GM10847 (cell line): Measurements from ENCODE around the gene INPP5F.

Experiments used
- POLR2A ChIP-seq: IDR thresholded peaks from 2 replicates; pipeline ENCODE4 v1.6.1; 2011; ENCODE audit not compliant: insufficient read length; ENCODE audit errors: extremely low read depth

Gene INPP5F

DNA sequence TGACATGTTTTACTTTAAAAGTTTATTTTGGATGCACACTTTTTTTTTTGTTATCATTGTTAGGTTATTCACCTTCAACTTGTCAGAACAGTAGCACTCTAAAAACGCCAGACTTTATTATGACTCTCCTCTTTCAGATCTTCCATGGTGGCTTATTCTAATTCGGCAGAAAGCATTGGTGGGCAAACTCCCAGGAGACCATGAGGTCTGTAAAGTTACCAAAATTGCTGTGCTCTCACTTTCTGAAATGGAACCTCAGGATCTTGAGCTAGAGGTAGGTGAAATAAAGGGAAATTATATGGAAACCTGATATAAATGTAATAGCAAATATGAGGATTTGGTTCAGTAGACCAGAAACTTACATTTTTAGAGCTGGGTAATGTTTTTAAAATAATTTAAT is 55.6 kb downstream of the INPP5F start:
- no peak for TF ChIP-seq POLR2A

DNA sequence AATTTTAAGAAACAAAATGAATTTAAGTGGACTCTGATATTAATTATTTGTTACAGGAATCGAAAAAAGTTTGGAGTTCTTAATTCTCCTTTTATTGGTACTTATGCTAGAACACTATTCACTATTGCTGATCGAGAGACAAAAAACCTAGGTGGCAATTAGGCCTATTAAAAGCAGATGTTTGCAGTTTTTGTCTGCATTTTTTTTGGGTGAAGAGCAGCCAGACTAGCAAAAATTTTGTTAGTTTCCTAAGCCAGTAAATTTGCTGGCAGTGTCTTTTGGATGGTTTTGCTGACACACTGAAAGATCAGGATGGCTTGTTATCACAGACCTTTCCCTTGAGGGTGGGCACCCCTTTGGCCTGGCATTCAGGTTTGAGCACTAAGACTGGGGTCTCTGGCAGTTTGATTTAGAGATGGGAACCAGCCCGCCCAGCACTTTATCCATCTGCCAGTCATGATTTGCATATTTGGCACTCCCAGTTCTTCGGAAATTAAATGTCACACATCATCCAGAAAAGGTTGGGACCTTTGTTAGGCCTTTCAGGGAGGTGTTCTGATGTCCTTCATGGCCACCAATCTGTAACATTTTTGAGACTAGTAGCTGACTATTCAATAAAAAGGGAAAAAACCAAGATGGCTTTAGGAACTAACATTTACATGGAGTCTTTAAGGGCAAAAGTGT is 57.3 kb downstream of the INPP5F start:
- no peak for TF ChIP-seq POLR2A

DNA sequence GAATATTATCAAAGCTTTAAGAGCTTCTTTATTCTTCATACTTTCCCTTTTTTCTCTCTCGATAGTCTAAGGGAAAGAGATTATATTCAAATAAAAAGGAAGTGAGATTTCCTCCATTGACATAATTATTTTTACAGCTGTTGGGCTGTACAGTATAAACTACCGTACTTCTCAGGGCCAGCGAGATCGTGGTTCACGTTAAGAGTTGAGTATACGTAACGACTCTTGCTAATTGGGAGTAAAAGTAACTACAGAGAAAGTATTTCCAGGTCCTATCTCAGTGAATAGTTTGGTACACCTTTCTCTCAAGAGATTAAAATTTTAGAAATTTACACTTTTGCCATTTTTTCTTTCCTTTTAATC is 57.8 kb downstream of the INPP5F start:
- TF ChIP-seq POLR2A = no peak

DNA sequence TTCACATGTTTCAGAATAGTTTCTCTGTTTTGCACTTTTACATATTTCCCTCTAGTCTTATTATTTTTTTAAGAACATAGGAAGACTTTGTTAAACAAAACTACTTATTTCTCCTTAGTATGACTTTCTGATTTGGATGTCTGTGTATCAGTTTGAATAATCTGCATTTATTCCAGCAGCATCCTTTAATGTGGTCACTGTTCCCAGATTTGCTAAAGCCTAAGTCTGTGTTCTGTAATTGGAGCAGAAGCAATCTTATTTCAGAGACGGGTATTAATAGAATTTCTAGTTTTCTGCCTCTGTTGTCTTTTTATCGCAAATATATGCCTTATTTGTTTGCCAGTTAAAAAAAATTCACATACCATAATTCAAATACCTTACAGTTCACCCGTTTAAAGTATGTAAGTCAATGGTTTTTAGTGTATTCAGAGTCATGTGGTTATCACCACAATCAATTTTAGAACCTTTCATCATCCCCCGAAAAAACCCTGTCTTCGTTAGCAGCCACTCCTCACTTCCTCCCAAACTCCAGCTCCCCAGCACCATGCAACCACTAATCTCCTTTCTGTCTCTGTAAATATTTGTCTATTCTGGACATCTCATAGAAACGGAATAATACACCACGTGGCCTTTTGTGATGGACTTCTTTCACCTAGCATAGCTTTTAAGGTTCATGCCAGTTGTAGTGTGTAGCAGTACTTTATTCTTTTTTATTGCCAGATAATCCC is 58.7 kb downstream of the INPP5F start:
- no peak for TF ChIP-seq POLR2A

DNA sequence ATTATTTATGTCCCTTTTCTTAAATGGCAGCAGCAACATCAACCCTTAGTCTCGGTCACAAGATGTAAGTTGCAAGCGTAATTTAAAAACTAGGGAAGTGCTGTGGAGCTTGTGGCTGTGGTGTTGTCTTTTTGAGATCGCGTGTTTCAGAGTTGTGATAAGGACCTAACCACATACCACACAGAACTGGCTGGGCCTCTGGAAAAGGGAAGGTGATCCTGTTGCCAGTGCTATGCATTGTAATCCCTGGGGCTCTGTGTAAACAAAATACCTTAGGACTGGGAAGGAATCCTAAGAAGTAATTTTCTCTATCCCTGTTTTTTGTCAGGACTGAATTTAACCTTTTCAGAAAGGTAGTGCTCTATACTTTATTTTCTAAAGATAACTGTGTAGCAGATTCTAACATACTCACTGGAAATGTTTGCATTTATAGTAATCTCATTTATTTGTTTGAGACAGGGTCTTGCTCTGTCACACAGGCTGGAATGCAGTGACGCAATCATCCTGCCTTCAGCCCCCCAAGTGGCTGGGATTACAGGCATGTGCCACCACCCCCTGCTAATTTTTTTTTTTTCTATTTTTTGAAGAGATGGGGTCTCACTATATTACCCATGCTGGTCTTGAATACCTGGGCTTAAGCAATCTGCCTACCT is 60.4 kb downstream of the INPP5F start:
- TF ChIP-seq POLR2A = no peak

DNA sequence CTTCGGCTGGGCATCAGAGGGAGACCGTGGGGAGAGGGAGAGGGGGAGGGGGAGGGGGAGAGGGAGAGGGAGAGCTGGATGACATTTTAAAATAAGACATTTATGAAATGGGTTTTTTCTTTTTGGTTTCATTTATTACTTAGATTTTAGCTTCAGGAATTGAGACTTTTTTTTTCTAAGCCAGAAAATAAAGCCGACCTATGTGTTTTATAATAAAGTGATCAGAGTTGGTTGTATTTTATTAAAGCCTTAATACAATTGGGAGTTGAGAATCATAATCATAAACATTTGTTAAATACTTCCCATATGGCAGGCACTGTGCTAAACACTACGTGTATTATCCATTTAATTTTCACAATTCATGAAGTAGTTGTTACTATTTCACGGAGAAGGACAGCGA is 70.2 kb downstream of the INPP5F start:
- no peak for TF ChIP-seq POLR2A

DNA sequence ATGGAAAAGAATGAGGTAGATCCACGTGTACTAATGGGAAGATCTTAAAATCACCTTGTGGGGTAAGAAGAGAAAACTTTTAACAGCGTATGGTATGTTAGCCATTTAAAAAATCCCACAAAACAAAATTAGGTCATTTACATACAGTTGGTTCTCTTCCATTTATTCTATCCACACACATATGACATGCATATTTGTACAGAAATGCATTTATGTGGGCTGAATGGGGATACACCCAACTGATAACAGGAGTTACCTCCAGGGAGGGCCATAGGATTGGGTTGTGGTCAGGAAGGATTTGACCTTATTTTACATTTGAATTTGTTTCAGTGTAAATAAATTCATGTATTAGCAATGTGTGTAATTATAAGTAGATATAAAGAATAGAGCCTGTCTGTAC is 75.3 kb downstream of the INPP5F start:
- TF ChIP-seq POLR2A = no peak

DNA sequence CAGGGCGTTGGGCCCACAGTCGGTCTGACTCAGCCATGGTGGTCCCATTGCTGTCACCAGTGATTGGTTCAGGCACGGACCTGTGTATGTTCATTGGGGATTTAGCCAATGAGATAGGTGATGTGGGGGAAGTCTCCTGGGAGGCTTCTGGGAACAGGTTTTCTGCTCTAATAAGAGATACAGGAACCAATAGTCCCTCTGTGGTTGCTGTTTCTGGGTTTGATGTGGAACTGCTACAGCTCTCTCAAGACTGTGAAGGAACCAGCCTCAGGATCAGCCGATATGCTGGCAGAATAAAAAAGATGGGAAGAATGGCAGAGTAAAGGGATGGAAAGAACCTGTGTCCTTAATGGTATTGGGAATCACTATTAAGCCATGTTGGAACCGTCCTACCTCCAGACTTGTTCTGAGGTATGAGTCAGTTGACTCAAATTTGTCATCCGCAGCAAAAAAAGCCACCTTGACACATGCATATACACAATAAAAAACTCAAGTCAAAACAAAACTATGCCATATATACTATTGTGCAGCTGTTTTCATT is 76.2 kb downstream of the INPP5F start:
- TF ChIP-seq POLR2A = no peak

DNA sequence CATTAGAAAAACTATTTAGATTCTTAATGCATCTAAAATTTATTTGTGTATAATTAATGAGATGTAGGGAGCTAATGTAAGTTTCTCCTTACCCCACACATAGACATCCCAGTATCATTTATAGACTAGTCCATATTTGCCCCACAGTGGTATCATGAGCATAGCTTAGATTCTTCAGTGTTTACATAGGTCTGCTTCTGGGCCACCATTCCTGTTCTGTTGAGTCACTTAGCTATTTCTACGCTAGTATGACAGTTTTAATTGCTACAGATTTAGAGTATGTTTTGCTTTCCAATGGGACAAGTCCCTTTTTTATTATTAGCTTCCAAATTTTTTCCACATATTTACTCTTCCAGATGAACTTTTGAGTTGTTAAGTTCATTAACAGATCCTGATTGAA is 77.4 kb downstream of the INPP5F start:
- TF ChIP-seq POLR2A = no peak

DNA sequence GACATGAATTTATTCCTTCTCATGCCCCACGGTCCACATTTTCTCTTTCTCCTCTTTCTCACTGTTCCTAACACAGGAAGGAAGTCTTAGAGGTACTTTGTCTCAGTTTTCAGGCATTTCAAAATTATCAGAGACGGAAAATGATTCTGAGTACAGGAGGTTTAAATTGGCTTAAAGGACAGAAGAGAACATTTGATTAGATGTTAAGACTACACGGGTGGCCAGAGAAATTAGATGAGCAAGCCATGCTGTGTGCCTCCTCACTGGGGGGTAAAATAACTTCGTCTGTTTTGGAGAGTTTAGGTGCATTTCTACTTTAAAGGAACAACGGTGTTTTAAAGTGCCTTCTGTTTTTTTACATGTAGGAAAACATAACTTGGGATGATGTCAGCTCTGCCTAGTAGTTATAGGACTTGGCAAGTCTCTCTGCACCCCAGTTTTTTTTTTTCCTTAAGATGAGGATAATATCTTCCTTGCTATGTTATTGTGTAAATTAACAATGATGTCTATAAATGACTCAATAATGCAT is 79.9 kb downstream of the INPP5F start:
- no peak for TF ChIP-seq POLR2A

DNA sequence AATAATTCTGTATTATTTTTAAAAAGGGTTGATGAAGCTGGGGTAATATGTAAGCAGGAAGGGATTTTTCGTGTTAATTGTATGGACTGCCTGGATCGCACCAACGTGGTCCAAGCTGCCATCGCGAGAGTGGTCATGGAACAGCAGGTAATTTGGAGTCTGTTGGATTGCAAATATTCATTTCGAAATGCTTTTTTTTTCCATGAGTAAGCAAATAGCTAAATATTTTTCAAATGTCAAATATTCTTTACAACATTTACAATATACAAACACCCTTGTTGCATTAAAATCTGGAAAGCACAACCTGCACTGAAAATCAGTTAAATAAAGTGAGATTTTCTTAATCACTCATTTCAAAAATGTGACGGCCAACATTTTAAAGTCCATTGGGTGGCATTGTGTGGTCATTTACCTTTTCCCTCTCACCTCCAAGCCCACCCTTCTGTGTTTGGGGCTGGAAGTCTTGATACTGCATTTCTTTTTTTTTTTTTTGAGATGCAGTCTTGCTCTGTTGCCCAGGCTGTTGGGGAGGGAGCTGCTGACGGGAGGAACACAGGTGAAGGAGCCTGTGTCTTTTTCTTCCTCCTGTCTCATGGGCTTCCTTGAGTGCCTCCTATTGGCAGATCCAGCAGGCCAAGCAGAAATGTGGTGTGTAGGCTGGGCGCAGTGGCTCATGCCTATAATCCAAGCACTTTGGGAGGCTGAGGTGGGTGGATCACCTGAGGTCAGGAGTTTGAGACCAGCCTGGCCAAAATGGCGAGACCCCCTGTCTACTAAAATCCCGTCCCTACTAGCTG is 80.7 kb downstream of the INPP5F start:
- no peak for TF ChIP-seq POLR2A

DNA sequence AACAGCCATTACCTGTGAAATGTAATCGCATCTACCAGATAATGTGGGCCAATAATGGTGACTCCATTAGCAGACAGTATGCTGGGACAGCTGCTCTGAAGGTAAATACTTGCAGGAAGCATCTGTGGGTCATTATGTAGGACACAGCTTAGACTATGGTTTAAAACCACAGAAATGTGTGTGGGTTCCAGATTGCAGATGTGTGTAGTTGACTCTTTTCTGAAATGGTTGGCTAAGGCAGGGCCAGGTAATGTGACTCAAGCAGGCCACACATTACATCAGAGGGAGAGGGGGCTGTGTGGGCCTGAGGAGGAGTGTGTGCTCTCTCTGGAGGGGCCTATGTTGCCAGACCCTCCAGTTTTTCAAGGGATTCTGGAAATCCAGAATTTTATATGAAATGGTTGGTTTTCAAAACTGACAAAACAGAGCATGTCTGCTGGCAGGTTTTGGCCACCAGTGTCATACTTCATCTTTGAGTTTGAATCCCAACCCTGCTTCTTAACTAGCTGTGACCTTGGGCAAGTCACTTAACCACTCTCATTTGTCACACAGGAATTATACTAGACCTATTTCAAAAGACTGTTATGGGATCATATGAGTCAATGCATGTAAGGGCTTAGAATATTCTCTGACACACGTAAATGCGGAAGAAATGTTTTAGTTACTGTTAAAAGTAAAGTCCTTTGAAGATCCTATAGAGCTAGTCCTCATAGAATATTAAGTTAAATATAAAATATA is 82.3 kb downstream of the INPP5F start:
- TF ChIP-seq POLR2A = no peak

DNA sequence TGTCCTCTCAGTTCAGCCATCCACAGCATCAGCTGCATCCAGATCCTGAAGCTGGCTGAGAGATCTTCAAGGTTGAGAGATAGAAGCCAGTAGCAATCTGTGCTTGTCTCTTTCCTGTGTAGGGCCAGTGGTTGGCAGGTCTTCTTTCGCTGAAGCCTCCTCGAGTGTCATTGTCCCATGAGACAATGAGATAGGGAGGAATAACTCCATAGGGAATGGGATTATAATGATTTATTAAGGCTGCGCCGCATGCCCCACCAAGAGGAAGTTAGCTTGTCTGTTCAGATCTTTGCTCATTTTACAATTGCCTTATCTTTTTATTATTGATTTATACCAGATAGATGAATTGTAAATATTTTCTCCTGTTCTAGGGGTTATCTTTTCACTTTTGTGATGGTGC is 85.3 kb downstream of the INPP5F start:
- no peak for TF ChIP-seq POLR2A

DNA sequence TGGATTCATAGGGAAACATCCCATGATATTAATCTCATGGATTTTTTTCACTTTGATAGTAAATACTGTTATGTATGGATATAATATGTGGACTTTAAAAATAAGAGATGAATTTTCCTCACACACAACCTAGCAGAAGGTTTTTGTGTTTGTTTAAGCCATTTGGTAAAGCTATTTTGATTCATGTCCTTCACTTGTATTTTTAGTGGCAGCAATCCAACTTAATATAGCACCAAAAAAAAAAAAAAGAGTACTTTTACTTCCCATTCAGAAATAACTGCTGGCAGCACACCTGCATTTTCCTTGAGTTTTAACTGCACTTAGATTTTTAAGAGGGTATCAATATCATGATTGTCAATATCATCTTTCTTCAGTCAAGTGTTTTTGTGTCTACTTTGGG is 86.8 kb downstream of the INPP5F start:
- TF ChIP-seq POLR2A = no peak
